Upper lobe of right lung (tissue), 1 donor: ENCODE data around the gene SIPA1L3. TPM values are rescaled to one million over a fixed set of nuclear protein-coding genes. Genes with fewer than 3 reads are reported as not detected.

Experiments
- ATAC-seq: fragments of 200-7000 bp; cut with Tn5 transposase; one replicate; pipeline ENCODE4 v1.9.1; 2020; ENCODE audit warnings: mild to moderate bottlenecking, moderate library complexity
- DNase-seq: peaks from one replicate; pipeline ENCODE4 v3.0.0-alpha.2; 2020
- H3K27ac ChIP-seq: fragments of 200-600 bp; one replicate; pipeline ENCODE4 v1.8.0; 2022
- H3K27me3 ChIP-seq: fragments of 200-600 bp; one replicate; pipeline ENCODE4 v1.8.0; 2022; ENCODE audit warnings: mild to moderate bottlenecking
- H3K36me3 ChIP-seq: fragments of 200-600 bp; one replicate; pipeline ENCODE4 v1.8.0; 2022
- H3K4me1 ChIP-seq: fragments of 200-600 bp; one replicate; pipeline ENCODE4 v1.8.0; 2022
- H3K4me3 ChIP-seq: fragments of 200-600 bp; one replicate; pipeline ENCODE4 v1.8.0; 2022; ENCODE audit warnings: mild to moderate bottlenecking
- H3K9me3 ChIP-seq: fragments of 200-600 bp; one replicate; pipeline ENCODE4 v1.8.0; 2022
- intact Hi-C: fragments of 100-400 bp; cut with DNase I; formaldehyde crosslinking; loops from one replicate; pipeline ENCODE4 v1.11.0; 2022
- total RNA-seq: library from RNA; stranded (reverse); fragmentation: NEBNext Ultra II Directional; extraction: Animal tissue kit (Norgen Biotek cat#: 25700); gene quantifications from one replicate; pipeline ENCODE4 v1.2.1, GENCODE V29; 2021
- TF ChIP-seq, protein P1 (sequence below): fragments of 200-600 bp; IDR thresholded peaks from one replicate; pipeline ENCODE4 v1.8.0; 2022; ENCODE audit warnings: antibody characterized with exemption
- donor health status: DM: no; HTN: yes; CAD: no; lungs with severe emphysema.

Gene SIPA1L3
- total RNA-seq, 1 donor from 2014 or later: 66.3 TPM

DNA sequence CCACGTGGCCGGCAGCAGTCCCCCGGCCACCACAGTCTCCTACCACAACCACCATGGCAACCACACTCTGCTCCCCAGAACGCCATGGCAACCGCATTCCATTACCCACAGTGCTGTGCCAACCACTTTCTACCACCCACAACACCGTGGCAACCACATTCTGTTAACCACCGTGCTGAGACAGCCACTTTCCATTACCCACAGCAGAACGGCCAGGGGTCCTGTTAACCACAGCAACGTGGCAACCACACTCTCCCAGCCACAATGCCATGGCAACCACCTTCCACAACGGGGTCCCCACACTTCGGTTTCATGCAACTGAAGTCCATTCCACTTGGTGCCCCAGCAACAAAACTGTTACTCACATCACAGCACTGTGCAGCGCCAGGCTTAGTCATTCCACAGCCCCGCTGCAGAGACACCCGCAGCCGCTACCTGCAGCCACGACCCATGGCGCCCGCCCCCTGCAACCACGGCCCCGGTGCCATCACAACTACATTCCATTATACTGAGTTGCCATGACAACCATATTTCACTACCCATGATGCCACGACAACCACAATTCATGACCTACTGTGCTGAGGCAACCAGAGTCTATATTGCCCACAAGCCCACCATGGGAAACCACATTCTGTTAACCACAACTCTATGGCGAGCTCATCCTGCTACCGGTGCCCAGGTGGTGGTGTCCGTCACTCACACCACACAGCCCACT is 307.1 kb downstream of the SIPA1L3 start:
- intact Hi-C loops: no loop called here
- Histone ChIP-seq H3K9me3 (no peaks in the 10 kb centered on the region), H3K4me1 (peaks cover 23% of the 10 kb centered on the region), H3K27me3 (peaks cover 22% of the 10 kb centered on the region), H3K4me3 (no peak overlapping the region), H3K27ac (no peak overlapping the region), H3K36me3 (no peaks in the 10 kb centered on the region)
- DNase-seq: no peak
- TF ChIP-seq, protein P1, sequence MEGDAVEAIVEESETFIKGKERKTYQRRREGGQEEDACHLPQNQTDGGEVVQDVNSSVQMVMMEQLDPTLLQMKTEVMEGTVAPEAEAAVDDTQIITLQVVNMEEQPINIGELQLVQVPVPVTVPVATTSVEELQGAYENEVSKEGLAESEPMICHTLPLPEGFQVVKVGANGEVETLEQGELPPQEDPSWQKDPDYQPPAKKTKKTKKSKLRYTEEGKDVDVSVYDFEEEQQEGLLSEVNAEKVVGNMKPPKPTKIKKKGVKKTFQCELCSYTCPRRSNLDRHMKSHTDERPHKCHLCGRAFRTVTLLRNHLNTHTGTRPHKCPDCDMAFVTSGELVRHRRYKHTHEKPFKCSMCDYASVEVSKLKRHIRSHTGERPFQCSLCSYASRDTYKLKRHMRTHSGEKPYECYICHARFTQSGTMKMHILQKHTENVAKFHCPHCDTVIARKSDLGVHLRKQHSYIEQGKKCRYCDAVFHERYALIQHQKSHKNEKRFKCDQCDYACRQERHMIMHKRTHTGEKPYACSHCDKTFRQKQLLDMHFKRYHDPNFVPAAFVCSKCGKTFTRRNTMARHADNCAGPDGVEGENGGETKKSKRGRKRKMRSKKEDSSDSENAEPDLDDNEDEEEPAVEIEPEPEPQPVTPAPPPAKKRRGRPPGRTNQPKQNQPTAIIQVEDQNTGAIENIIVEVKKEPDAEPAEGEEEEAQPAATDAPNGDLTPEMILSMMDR: no peak
- no peak for ATAC-seq

- intact Hi-C loops: no loop called here
- no peak for DNase-seq
- H3K4me1 ChIP-seq: no peaks in the 10 kb centered on the region
These were observed 310.0 kb downstream of the SIPA1L3 start for GRCh38 chr19:38216785-38217641.

DNA sequence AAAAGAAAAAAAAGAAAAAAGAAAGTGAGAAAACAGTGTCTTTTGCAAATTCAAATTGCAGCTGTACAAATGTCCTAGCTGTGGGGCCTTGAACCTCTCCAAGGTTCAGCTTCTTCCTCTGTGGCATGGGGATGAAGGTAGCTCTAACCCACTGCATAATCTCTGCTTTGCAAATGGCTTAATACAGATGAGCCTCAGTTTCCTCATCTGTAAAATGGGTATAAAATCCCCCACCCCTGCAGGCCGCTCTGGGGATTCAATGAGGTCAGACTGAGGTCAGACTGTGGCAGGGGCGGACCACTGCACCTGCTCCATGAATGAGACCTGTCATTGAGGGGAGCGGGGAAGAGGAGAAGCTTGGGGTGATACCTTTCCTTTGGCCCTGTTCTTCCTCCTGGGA is 311.2 kb downstream of the SIPA1L3 start:
- no peaks in the 10 kb centered on the region for H3K36me3 ChIP-seq
- H3K4me1 ChIP-seq: no peaks in the 10 kb centered on the region
- intact Hi-C loops: no loop called here
- H3K27ac ChIP-seq: no peak overlapping the region
- TF ChIP-seq, protein P1: no peak
- ATAC-seq (no peak), DNase-seq (no peak)
- H3K4me3 ChIP-seq: no peak overlapping the region
- H3K27me3 ChIP-seq: peaks cover 38% of the 10 kb centered on the region
- H3K9me3 ChIP-seq: no peaks in the 10 kb centered on the region

More at GRCh38 chr19:38216785-38217641, 310.0 kb downstream of the SIPA1L3 start:
- no peak overlapping the region for H3K4me3 ChIP-seq
- TF ChIP-seq, protein P1: no peak
- no peak for ATAC-seq
- no peaks in the 10 kb centered on the region for H3K9me3 ChIP-seq
- no peak overlapping the region for H3K27ac ChIP-seq
- no peaks in the 10 kb centered on the region for H3K36me3 ChIP-seq
- H3K27me3 ChIP-seq: peaks cover 27% of the 10 kb centered on the region

DNA sequence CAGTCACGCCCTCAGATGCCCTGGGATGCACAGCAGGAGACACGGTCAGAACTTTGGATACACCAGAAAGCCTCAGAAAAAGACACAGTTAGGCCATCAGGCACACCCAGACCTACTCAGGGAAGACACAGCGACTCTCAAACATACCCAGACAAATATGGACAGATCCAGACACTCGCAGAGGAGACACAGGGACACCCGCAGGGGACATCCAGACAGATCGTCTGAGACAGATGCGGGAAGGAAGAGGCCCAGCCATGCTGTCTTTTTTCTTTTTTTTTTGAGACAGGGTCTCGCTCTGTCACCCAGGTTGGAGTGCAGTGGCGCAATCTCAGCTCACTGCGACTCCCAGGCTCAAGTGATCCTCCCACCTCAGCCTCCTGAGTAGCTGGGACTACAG is 312.2 kb downstream of the SIPA1L3 start:
- intact Hi-C loops: no loop called here
- H3K27me3 ChIP-seq: peaks cover 48% of the 10 kb centered on the region
- no peak for ATAC-seq

GRCh38 chr19:38221421-38221820 is 314.4 kb downstream of the SIPA1L3 start:
- intact Hi-C loops: no loop called here
- DNase-seq: no peak
- Histone ChIP-seq H3K4me3 (no peak overlapping the region), H3K4me1 (no peaks in the 10 kb centered on the region), H3K36me3 (no peaks in the 10 kb centered on the region), H3K27ac (no peak overlapping the region), H3K9me3 (no peaks in the 10 kb centered on the region), H3K27me3 (peaks cover 67% of the 10 kb centered on the region)
- ATAC-seq: no peak
- TF ChIP-seq, protein P1: no peak

More for the DNA sequence above, 312.2 kb downstream of the SIPA1L3 start:
- Histone ChIP-seq H3K9me3 (no peaks in the 10 kb centered on the region), H3K36me3 (no peaks in the 10 kb centered on the region), H3K4me1 (no peaks in the 10 kb centered on the region), H3K27ac (no peak overlapping the region), H3K4me3 (no peak overlapping the region)
- TF ChIP-seq, protein P1: no peak
- no peak for DNase-seq
